MM.1S (cell line): ENCODE data around the gene OR52K1.

Experiments used
- EZH2 ChIP-seq: fragments of 300-600 bp; sonication (generic); optimal IDR thresholded peaks from 2 replicates; pipeline ENCODE3; 2017; ENCODE audit warnings: low read depth, mild to moderate bottlenecking, antibody characterized with exemption, low read length, mixed read lengths
- EZH2phosphoT487 ChIP-seq: fragments of 300-600 bp; sonication (generic); IDR thresholded peaks from 2 replicates; pipeline ENCODE4 v1.6.1; 2018; ENCODE audit warnings: antibody characterized with exemption, low read length
- TF ChIP-seq, protein P1 (sequence below): fragments of 300-600 bp; sonication (generic); IDR thresholded peaks from 2 replicates; pipeline ENCODE4 v1.5.1; 2016; ENCODE audit warnings: antibody characterized with exemption, low read length, mixed read lengths

DNA sequence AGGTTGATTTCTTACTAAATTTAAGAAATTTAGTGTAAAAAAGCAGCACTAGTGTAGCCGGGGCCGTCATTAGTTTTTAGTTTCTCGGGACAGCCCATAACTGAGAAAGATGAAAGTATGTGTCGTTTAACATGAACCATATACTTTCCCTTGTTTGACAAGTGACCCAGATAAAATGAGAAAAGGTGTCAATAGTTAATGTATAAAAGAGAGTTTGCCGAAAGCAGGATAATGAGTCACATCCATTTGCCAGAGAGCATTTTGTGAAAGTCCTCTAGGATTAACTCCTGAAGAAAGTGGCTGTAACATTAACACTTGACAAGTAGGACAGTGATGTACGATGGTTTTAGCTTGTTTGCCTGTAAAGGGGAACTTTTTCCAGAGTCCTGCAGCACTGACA is 13.5 kb downstream of the OR52K1 start:
- TF ChIP-seq, protein P1, sequence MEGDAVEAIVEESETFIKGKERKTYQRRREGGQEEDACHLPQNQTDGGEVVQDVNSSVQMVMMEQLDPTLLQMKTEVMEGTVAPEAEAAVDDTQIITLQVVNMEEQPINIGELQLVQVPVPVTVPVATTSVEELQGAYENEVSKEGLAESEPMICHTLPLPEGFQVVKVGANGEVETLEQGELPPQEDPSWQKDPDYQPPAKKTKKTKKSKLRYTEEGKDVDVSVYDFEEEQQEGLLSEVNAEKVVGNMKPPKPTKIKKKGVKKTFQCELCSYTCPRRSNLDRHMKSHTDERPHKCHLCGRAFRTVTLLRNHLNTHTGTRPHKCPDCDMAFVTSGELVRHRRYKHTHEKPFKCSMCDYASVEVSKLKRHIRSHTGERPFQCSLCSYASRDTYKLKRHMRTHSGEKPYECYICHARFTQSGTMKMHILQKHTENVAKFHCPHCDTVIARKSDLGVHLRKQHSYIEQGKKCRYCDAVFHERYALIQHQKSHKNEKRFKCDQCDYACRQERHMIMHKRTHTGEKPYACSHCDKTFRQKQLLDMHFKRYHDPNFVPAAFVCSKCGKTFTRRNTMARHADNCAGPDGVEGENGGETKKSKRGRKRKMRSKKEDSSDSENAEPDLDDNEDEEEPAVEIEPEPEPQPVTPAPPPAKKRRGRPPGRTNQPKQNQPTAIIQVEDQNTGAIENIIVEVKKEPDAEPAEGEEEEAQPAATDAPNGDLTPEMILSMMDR, result no peak
- TF ChIP-seq EZH2 (no peak), EZH2phosphoT487 (no peak)
